ENCODE results near the gene C10orf71. TPM values are rescaled to one million over a fixed set of nuclear protein-coding genes. Genes with fewer than 3 reads are reported as not detected.

Gene C10orf71
- total RNA-seq, 1 experiment from 2014 or later: not detected

DNA sequence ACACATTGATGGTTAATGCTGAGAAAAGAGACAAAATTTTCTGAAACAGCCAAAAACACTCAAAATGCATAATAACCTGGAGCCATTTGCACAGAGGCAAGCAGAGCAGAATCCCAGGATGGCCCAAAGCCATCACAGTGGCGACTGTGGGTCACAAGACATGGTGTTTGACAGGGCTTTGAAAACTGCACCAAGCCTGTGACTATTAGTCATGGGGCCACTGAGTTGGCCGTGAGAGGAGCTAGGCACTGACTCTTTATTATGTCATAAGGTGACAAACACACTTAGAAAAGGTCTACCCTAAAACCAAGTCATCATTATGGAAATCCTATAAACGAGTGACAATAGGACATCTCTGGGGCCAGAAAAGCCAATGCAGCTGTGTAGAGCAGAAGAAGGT lies 73.0 kb downstream of the C10orf71 start (continued):
- TF ChIP-seq REST (IDR thresholded peaks at IDR 0.05; ENCODE audit: low read depth) (no peak), SP1 (IDR thresholded peaks at IDR 0.05; ENCODE audit: low read depth) (no peak), YY1 (IDR thresholded peaks at IDR 0.05; ENCODE audit: extremely low read depth, insufficient replicate concordance, low read depth, low read length) (no peak)

DNA sequence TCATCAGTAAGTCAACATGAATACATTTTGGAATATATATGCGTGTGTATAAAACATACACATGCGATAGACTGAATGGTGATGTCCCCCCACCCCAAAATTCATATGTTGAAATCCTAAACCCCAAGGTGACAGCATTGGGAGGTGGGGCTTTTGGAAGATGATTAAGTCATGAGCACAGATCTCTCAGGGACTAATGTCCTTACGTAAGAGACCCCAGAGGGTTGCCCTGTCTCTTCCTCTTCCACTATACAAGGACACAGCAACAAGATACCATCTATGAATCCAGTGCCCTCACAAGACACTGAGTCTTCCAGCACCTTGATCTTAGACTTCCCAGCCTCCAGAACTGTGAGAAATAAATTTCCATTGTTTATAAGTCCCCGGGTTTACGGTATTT lies 74.4 kb downstream of the C10orf71 start:
- H2AFZ ChIP-seq (ENCODE audit: low read depth, low read length, poor library complexity, severe bottlenecking): no peak overlapping the region
- BruUV-seq (replicated peaks): no TSS peak
- no peaks in the 10 kb centered on the region for H3K36me3 ChIP-seq (ENCODE audit: control insufficient read depth in 1 of 2, insufficient read depth in 2 of 2, low read length in 2 of 2)
- TF ChIP-seq EZH2phosphoT487 (IDR thresholded peaks at IDR 0.05; ENCODE audit: borderline replicate concordance) (no peak), YY1 (IDR thresholded peaks at IDR 0.05; ENCODE audit: extremely low read depth, insufficient replicate concordance, low read depth, low read length) (no peak), CBX3 (IDR thresholded peaks at IDR 0.05; ENCODE audit: low read depth) (no peak), EGR1 (IDR thresholded peaks at IDR 0.05; ENCODE audit: low read depth) (no peak), ZFX (IDR thresholded peaks at IDR 0.05) (no peak), JUND (IDR thresholded peaks at IDR 0.05) (no peak), TCF7L2 (IDR thresholded peaks at IDR 0.05; ENCODE audit: borderline replicate concordance, extremely low read depth, insufficient read depth, insufficient read length) (no peak), POLR2A (IDR thresholded peaks at IDR 0.05; ENCODE audit: borderline replicate concordance, extremely low read depth, insufficient read depth, insufficient read length) (no peak)
- TF ChIP-seq, protein P1, sequence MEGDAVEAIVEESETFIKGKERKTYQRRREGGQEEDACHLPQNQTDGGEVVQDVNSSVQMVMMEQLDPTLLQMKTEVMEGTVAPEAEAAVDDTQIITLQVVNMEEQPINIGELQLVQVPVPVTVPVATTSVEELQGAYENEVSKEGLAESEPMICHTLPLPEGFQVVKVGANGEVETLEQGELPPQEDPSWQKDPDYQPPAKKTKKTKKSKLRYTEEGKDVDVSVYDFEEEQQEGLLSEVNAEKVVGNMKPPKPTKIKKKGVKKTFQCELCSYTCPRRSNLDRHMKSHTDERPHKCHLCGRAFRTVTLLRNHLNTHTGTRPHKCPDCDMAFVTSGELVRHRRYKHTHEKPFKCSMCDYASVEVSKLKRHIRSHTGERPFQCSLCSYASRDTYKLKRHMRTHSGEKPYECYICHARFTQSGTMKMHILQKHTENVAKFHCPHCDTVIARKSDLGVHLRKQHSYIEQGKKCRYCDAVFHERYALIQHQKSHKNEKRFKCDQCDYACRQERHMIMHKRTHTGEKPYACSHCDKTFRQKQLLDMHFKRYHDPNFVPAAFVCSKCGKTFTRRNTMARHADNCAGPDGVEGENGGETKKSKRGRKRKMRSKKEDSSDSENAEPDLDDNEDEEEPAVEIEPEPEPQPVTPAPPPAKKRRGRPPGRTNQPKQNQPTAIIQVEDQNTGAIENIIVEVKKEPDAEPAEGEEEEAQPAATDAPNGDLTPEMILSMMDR (IDR thresholded peaks at IDR 0.05 in 2 of 3, conservative IDR thresholded peaks at IDR 0.05 in 1 of 3; ENCODE audit: borderline replicate concordance in 1 of 3, insufficient read depth in 1 of 3, low read depth in 2 of 3, low read length in 2 of 3): no peak
- no peak overlapping the region for H3K27ac ChIP-seq (ENCODE audit: low read depth, low read length)
- RAD21 ChIA-PET (ENCODE audit: low non-redundant PET in 1 of 2, low total read pairs in 2 of 2, uncharacterized antibody in 2 of 2, unreplicated experiment in 2 of 2): no interaction called here
- H3K4me2 ChIP-seq (ENCODE audit: low read length): no peak overlapping the region
- H3K4me3 ChIP-seq (replicated peaks in 1 of 2; ENCODE audit: low read depth in 1 of 2, low read length in 2 of 2): no peak overlapping the region
- H4K20me1 ChIP-seq (ENCODE audit: insufficient read depth): no peaks in the 10 kb centered on the region
- no peaks in the 10 kb centered on the region for H3K9me2 ChIP-seq (ENCODE audit: insufficient read depth)
- no peaks in the 10 kb centered on the region for H3K79me2 ChIP-seq (ENCODE audit: insufficient read depth, low read length)
- CTCF ChIA-PET: no interaction called here
- no peak overlapping the region for H3K9ac ChIP-seq (ENCODE audit: low read length)
- DNase-seq (ENCODE audit: low read depth, low spot score) (no peak), ATAC-seq (no peak)
- intact Hi-C loops (cut with micrococcal nuclease): no loop called here
- H3K9me3 ChIP-seq (ENCODE audit: control insufficient read depth in 1 of 2, insufficient read depth in 1 of 2, low read depth in 1 of 2, low read length in 2 of 2): no peaks in the 10 kb centered on the region
- POLR2A ChIA-PET: no interaction called here
- H3K27me3 ChIP-seq (ENCODE audit: insufficient read depth, low read length): peaks cover 26% of the 10 kb centered on the region
- H3K4me1 ChIP-seq (ENCODE audit: control insufficient read depth in 1 of 2, insufficient read depth in 2 of 2, low read length in 2 of 2): peaks cover 0 to 5% of the 10 kb centered on the region in 2 experiments; a peak in 2 of 4 replicates

Measured in HCT116 (cell line).